Ovary (tissue), 3 donors: ENCODE results near the gene ITPR2.

ENCODE experiments used
- EP300 ChIP-seq: sonication (generic); formaldehyde crosslinking; IDR thresholded peaks from one replicate; pipeline ENCODE4 v1.6.1; 2017; ENCODE audit warnings: antibody characterized with exemption
- POLR2A ChIP-seq: fragments of 450-650 bp; IDR thresholded peaks from one replicate; pipeline ENCODE4 v1.6.1; 2017; ENCODE audit warnings: antibody characterized with exemption, mild to moderate bottlenecking, moderate library complexity
- TF ChIP-seq, protein P1 (sequence below), 3 donors: fragments of 450-650 bp in 2 of 3; fragments of 200-600 bp in 1 of 3; IDR thresholded peaks; one replicate each; pipeline versions ENCODE4 v1.5.1 to v1.8.0; 2016 to 2022; ENCODE audit warnings: antibody characterized with exemption in 3 of 3, mild to moderate bottlenecking in 1 of 3
- donor health status: DM: no; HTN: no; CAD: no.

DNA sequence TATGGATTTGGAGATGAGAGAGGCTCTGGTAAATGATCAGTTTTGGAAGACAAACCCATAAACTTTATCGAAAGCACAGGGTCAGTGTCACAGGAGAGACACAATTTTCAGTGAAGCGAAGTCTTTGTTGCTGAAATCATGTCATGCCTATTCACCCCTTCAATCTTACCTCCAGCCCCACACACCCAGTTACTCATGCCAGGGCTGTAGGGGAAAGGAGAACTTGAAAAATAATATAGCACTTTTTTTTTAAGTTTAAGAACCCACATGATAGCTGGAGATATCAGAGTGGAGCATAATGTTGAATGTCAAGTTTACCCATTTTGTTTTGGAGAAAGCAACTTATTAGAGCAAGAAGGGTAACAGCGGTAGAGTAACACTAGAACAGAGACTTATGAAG lies 530.2 kb downstream of the ITPR2 start:
- TF ChIP-seq, protein P1, sequence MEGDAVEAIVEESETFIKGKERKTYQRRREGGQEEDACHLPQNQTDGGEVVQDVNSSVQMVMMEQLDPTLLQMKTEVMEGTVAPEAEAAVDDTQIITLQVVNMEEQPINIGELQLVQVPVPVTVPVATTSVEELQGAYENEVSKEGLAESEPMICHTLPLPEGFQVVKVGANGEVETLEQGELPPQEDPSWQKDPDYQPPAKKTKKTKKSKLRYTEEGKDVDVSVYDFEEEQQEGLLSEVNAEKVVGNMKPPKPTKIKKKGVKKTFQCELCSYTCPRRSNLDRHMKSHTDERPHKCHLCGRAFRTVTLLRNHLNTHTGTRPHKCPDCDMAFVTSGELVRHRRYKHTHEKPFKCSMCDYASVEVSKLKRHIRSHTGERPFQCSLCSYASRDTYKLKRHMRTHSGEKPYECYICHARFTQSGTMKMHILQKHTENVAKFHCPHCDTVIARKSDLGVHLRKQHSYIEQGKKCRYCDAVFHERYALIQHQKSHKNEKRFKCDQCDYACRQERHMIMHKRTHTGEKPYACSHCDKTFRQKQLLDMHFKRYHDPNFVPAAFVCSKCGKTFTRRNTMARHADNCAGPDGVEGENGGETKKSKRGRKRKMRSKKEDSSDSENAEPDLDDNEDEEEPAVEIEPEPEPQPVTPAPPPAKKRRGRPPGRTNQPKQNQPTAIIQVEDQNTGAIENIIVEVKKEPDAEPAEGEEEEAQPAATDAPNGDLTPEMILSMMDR (IDR thresholded peaks at IDR 0.05), result no peak
- TF ChIP-seq POLR2A, result no peak
- TF ChIP-seq EP300, result no peak
